ENCODE measurements around the gene RPTN. TPM values are rescaled to one million over a fixed set of nuclear protein-coding genes. Genes with fewer than 3 reads are reported as not detected.
"Not testable (repeated sequence)": the region's sequence is repeated elsewhere in the genome, so short reads cannot be mapped to it uniquely, and the experiment has no call there.

Gene RPTN
- total RNA-seq, 1 experiment from 2014 or later: not detected

DNA sequence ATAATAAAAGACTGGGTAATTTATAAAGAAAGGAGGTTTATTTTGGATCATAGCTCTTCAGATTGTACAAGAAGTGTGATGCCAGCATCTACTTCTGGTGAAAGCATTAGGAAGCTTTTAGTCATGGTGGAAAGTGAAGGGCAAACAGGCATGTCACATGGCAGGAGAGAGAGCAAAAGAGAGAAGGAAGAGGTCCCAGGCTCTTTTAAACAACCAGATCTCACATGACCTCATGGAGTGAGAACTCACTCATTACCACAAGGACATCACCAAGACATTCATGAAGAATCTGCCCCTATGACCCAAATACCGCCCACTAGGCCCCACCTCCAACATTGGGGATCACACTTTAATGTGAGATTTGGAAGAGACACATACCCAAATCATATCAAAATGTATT lies 10.0 kb downstream of the RPTN start:
- BruUV-seq (replicated peaks): no TSS peak
- no peaks in the 10 kb centered on the region for H3K4me1 Mint-ChIP-seq (ENCODE audit: low read depth, unreplicated experiment)
- no peak overlapping the region for H3K27ac Mint-ChIP-seq (ENCODE audit: unreplicated experiment)
- no peaks in the 10 kb centered on the region for H3K36me3 Mint-ChIP-seq (ENCODE audit: insufficient read depth, unreplicated experiment)
- H3K9me3 Mint-ChIP-seq (ENCODE audit: low read depth, unreplicated experiment): peaks cover 14% of the 10 kb centered on the region
- intact Hi-C loops (cut with micrococcal nuclease; ENCODE audit: unreplicated experiment): no loop called here
- no peak for TF ChIP-seq CTCF (IDR thresholded peaks at IDR 0.05; ENCODE audit: unreplicated experiment)
- CTCF ChIA-PET: no interaction called here
- H3K27me3 Mint-ChIP-seq (ENCODE audit: unreplicated experiment): peaks cover 71% of the 10 kb centered on the region
- no peak overlapping the region for H3K4me3 Mint-ChIP-seq (ENCODE audit: low read depth, unreplicated experiment)
- DNase-seq: no peak

- no peak for TF ChIP-seq CTCF (IDR thresholded peaks at IDR 0.05; ENCODE audit: unreplicated experiment)
- H3K4me3 Mint-ChIP-seq (ENCODE audit: low read depth, unreplicated experiment): no peak overlapping the region
- CTCF ChIA-PET: interaction anchor here (0.7 kb wide), 1 partner anchor 35 kb away, joined by 3 read pairs; no protein-coding TSS in a partner anchor
- no peak for DNase-seq
- H3K27me3 Mint-ChIP-seq (ENCODE audit: unreplicated experiment): peaks cover 72% of the 10 kb centered on the region
- H3K4me1 Mint-ChIP-seq (ENCODE audit: low read depth, unreplicated experiment): no peaks in the 10 kb centered on the region
- no peaks in the 10 kb centered on the region for H3K36me3 Mint-ChIP-seq (ENCODE audit: insufficient read depth, unreplicated experiment)
- no peak overlapping the region for H3K27ac Mint-ChIP-seq (ENCODE audit: unreplicated experiment)
- intact Hi-C loops (cut with micrococcal nuclease; ENCODE audit: unreplicated experiment): no loop called here
- no TSS peak for BruUV-seq (replicated peaks)
- peaks cover 14% of the 10 kb centered on the region for H3K9me3 Mint-ChIP-seq (ENCODE audit: low read depth, unreplicated experiment)
Observed at GRCh38 chr1:152148051-152148450, 11.0 kb downstream of the RPTN start.

GRCh38 chr1:152145769-152146168 lies 13.3 kb downstream of the RPTN start:
- H3K27me3 Mint-ChIP-seq (ENCODE audit: unreplicated experiment): peaks cover 62% of the 10 kb centered on the region
- BruUV-seq (replicated peaks): no TSS peak
- CTCF ChIA-PET: no interaction called here
- H3K9me3 Mint-ChIP-seq (ENCODE audit: low read depth, unreplicated experiment): peaks cover 14% of the 10 kb centered on the region
- H3K4me1 Mint-ChIP-seq (ENCODE audit: low read depth, unreplicated experiment): no peaks in the 10 kb centered on the region
- H3K36me3 Mint-ChIP-seq (ENCODE audit: insufficient read depth, unreplicated experiment): no peaks in the 10 kb centered on the region
- no peak overlapping the region for H3K4me3 Mint-ChIP-seq (ENCODE audit: low read depth, unreplicated experiment)
- DNase-seq: no peak
- no peak for TF ChIP-seq CTCF (IDR thresholded peaks at IDR 0.05; ENCODE audit: unreplicated experiment)
- intact Hi-C loops (cut with micrococcal nuclease; ENCODE audit: unreplicated experiment): no loop called here
- no peak overlapping the region for H3K27ac Mint-ChIP-seq (ENCODE audit: unreplicated experiment)

DNA sequence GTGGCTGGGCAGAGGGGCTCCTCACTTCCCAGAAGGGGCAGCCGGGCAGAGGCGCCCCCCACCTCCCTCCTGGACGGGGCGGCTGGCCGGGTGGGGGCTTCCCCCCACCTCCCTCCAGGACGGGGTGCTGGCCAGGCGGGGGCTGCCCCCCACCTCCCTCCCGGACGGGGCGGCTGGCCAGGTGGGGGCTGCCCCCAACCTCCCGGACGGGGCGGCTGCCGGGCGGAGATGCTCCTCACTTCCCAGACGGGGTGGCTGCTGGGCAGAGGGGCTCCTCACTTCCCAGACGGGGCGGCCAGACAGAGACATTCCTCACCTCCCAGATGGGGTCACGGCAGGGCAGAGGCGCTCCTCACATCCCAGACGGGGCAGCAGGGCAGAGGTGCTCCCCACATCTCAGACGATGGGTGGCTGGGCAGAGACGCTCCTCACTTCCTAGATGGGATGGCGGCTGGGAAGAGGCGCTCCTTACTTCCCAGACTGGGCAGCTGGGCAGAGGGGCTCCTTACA lies 14.3 kb downstream of the RPTN start:
- H3K36me3 Mint-ChIP-seq (ENCODE audit: insufficient read depth, unreplicated experiment); H3K4me3 Mint-ChIP-seq (ENCODE audit: low read depth, unreplicated experiment); DNase-seq; intact Hi-C loops (cut with micrococcal nuclease; ENCODE audit: unreplicated experiment); BruUV-seq (replicated peaks); CTCF ChIA-PET; H3K4me1 Mint-ChIP-seq (ENCODE audit: low read depth, unreplicated experiment); H3K27ac Mint-ChIP-seq (ENCODE audit: unreplicated experiment): not testable (repeated sequence)
- Mint-ChIP-seq H3K9me3 (ENCODE audit: low read depth, unreplicated experiment) (peaks cover 14% of the 10 kb centered on the region), H3K27me3 (ENCODE audit: unreplicated experiment) (peaks cover 65% of the 10 kb centered on the region)

- TF ChIP-seq CTCF (IDR thresholded peaks at IDR 0.05; ENCODE audit: unreplicated experiment): no peak
- H3K4me1 Mint-ChIP-seq (ENCODE audit: low read depth, unreplicated experiment): no peaks in the 10 kb centered on the region
- H3K27ac Mint-ChIP-seq (ENCODE audit: unreplicated experiment): no peak overlapping the region
- peaks cover 66% of the 10 kb centered on the region for H3K27me3 Mint-ChIP-seq (ENCODE audit: unreplicated experiment)
- intact Hi-C loops (cut with micrococcal nuclease; ENCODE audit: unreplicated experiment): no loop called here
- CTCF ChIA-PET: no interaction called here
- no TSS peak for BruUV-seq (replicated peaks)
- peaks cover 6% of the 10 kb centered on the region for H3K9me3 Mint-ChIP-seq (ENCODE audit: low read depth, unreplicated experiment)
- H3K36me3 Mint-ChIP-seq (ENCODE audit: insufficient read depth, unreplicated experiment): no peaks in the 10 kb centered on the region
- no peak overlapping the region for H3K4me3 Mint-ChIP-seq (ENCODE audit: low read depth, unreplicated experiment)
- no peak for DNase-seq
Observed at GRCh38 chr1:152143150-152143887, 15.7 kb downstream of the RPTN start.
